Sigmoid colon (tissue), 3 donors: ENCODE results near the gene CDH22.

Experiments used
- POLR2A ChIP-seq, 2 donors: fragments of 450-650 bp; IDR thresholded peaks; one replicate each; pipeline ENCODE4 v1.6.1; 2016; ENCODE audit warnings: antibody characterized with exemption in 2 of 2, mild to moderate bottlenecking in 2 of 2, moderate library complexity in 2 of 2
- TF ChIP-seq, protein P1 (sequence below), 4 experiments: fragments of 450-650 bp in 3 of 4; fragments of 200-600 bp in 1 of 4; IDR thresholded peaks; one replicate each; pipeline ENCODE4 v1.5.1; 2016 to 2019; ENCODE audit warnings: antibody characterized with exemption in 4 of 4, mild to moderate bottlenecking in 3 of 4, moderate library complexity in 2 of 4

DNA sequence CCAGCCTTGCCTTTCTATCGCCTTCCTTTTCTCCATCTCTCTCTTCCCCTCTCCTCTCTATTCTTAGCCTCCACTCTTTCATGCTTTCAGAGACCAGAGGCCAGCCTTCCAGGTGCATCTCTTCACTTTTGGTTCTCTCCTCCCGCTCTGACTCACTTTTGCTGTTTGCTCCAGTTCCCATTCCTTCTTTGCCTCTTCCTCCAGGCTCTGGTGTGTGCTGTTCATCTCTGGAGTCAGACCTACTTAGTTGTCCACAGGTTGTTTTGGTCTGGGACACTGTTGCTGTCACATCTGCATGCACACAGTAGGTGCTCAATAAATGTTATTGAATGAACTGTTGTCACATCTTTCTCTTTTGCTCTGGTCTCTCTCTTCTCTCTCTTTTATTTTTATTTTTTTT, 1.6 kb upstream of the CDH22 start:
- TF ChIP-seq, protein P1, sequence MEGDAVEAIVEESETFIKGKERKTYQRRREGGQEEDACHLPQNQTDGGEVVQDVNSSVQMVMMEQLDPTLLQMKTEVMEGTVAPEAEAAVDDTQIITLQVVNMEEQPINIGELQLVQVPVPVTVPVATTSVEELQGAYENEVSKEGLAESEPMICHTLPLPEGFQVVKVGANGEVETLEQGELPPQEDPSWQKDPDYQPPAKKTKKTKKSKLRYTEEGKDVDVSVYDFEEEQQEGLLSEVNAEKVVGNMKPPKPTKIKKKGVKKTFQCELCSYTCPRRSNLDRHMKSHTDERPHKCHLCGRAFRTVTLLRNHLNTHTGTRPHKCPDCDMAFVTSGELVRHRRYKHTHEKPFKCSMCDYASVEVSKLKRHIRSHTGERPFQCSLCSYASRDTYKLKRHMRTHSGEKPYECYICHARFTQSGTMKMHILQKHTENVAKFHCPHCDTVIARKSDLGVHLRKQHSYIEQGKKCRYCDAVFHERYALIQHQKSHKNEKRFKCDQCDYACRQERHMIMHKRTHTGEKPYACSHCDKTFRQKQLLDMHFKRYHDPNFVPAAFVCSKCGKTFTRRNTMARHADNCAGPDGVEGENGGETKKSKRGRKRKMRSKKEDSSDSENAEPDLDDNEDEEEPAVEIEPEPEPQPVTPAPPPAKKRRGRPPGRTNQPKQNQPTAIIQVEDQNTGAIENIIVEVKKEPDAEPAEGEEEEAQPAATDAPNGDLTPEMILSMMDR (IDR thresholded peaks at IDR 0.05) = no peak
- no peak for TF ChIP-seq POLR2A (IDR thresholded peaks at IDR 0.05)
